Activated CD8-positive, alpha-beta memory T cell treated with anti-CD3 and anti-CD28 coated beads, Interleukin-2, amount 50 U/mL, for 24 hours (primary cell): ENCODE results near the gene PCDHB16.

Experiments
- DNase-seq: peaks from one replicate; pipeline ENCODE4 v3.0.0-alpha.2; 2020; ENCODE audit errors: extremely low read depth

Gene PCDHB16

GRCh38 chr5:141234109-141234667 is 52.0 kb downstream of the PCDHB16 start:
- DNase-seq, result no peak
